Endothelial cell of umbilical vein (primary cell): Measurements from ENCODE around the gene STARD5.

Experiments
- EZH2 ChIP-seq: IDR thresholded peaks from 2 replicates; pipeline ENCODE4 v1.6.1; 2012; ENCODE audit warnings: borderline replicate concordance, low read depth, mild to moderate bottlenecking, moderate library complexity, low read length, inconsistent platforms; ENCODE audit not compliant: severe bottlenecking
- JUN ChIP-seq: IDR thresholded peaks from 2 replicates; pipeline ENCODE4 v1.6.1; 2011; ENCODE audit warnings: borderline replicate concordance, low read depth; ENCODE audit not compliant: insufficient read length, insufficient read depth
- MYC ChIP-seq: IDR thresholded peaks from one replicate; pipeline ENCODE4 v1.6.1; 2011; ENCODE audit warnings: mild to moderate bottlenecking, low read depth, low read length
- POLR2AphosphoS5 ChIP-seq: IDR thresholded peaks from 2 replicates; pipeline ENCODE4 v1.6.1; 2012; ENCODE audit warnings: low read depth, mild to moderate bottlenecking, control low read depth, low read length, moderate library complexity; ENCODE audit not compliant: insufficient read depth
- TF ChIP-seq, protein P1 (sequence below), 2 donors: IDR thresholded peaks; 1 replicate in 1 of 2; 2 replicates in 1 of 2; pipeline ENCODE4 v1.5.1; 2011; ENCODE audit warnings: low read length in 2 of 2, mild to moderate bottlenecking in 2 of 2, moderate library complexity in 2 of 2, control low read depth in 1 of 2, inconsistent platforms in 1 of 2, low read depth in 1 of 2; ENCODE audit not compliant: insufficient read depth in 1 of 2; ENCODE audit errors: extremely low read depth in 1 of 2

DNA sequence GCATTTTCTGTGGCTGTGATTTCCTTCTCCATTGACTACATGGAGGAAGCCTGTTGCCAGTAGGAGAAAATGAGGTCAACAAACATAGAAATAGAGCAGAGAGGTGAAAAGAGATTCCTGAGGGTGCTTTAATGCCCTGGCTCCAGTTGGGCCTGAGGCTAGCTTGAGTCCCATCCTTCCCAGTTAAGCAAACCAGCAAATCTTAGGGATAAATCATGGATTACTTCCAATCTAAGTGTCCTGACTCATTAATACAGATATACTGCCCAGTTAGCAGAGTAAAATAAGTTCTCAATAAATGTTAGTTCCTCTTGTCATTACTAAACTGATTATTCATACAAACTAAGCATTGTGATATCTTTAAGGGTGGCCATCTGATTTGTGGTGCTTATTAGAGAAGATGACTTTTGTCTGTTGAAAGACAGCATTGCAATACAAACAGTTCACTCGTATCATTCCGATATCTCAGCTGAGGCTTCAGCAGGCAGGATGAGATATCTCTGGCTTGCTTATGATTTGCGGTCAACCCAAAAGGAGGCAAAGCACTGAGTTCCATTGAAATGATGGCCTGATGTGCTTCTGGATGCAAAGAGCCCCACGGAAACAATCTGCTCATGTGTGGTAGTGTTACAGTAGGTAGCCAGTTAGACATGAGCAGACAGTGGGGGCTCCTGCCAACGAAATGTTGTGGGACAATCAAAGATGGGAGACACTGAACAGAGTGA is 6.6 kb upstream of the STARD5 start:
- TF ChIP-seq, protein P1, sequence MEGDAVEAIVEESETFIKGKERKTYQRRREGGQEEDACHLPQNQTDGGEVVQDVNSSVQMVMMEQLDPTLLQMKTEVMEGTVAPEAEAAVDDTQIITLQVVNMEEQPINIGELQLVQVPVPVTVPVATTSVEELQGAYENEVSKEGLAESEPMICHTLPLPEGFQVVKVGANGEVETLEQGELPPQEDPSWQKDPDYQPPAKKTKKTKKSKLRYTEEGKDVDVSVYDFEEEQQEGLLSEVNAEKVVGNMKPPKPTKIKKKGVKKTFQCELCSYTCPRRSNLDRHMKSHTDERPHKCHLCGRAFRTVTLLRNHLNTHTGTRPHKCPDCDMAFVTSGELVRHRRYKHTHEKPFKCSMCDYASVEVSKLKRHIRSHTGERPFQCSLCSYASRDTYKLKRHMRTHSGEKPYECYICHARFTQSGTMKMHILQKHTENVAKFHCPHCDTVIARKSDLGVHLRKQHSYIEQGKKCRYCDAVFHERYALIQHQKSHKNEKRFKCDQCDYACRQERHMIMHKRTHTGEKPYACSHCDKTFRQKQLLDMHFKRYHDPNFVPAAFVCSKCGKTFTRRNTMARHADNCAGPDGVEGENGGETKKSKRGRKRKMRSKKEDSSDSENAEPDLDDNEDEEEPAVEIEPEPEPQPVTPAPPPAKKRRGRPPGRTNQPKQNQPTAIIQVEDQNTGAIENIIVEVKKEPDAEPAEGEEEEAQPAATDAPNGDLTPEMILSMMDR (IDR thresholded peaks at IDR 0.05; ENCODE audit: extremely low read depth in 1 of 2, insufficient read depth in 1 of 2, low read depth in 1 of 2, low read length in 2 of 2): no peak
- TF ChIP-seq EZH2: no peak
- TF ChIP-seq JUN: no peak
- no peak for TF ChIP-seq POLR2AphosphoS5
- no peak for TF ChIP-seq MYC
